K562 (cell line): ENCODE results near the gene PGAP3. TPM values are rescaled to one million over a fixed set of nuclear protein-coding genes. Genes with fewer than 3 reads are reported as not detected.

Experiments used
- ATAC-seq: fragments of 200-7000 bp; cut with Tn5 transposase; 3 replicates; pipeline ENCODE4 v1.9.1; 2020; ENCODE audit warnings: moderate library complexity
- BruUV-seq: library from RNA; stranded (reverse); fragments of 400-500 nt; replicated peaks from 2 replicates; lab custom pipeline; 2021; lab: Mats Ljungman, UMichigan
- CTCF ChIA-PET: fragments of 300-600 bp; formaldehyde crosslinking; extraction: SDS; loops from one replicate; lab custom pipeline; 2021; ENCODE audit warnings: low intra/inter-chr PET ratio; lab: Yijun Ruan, JAX
- POLR2A ChIA-PET: fragments of 300-600, 350-650 bp; sonication (Branson Sonifier 250); formaldehyde crosslinking; extraction: SDS; loops from one replicate; lab custom pipeline; 2021; ENCODE audit warnings: antibody characterized with exemption, inconsistent platforms; lab: Yijun Ruan, JAX
- DNase-seq, 4 experiments: peaks; one replicate each; pipeline versions ENCODE4 v3.0.0 to v3.0.0-alpha.2; 2011 to 2018; ENCODE audit warnings: low spot score in 3 of 4, mixed read lengths in 3 of 4; ENCODE audit errors: extremely low read depth in 1 of 4
- FAIRE-seq: peaks from 2 replicates; lab custom pipeline; 2011; peaks lifted over from hg19 to GRCh38; lab: Jason Lieb, UNC
- H2AFZ ChIP-seq: 2 replicates; pipeline ENCODE4 v1.6.0; 2011; ENCODE audit warnings: low read depth, low read length, control low read depth, inconsistent platforms
- H3K27ac ChIP-seq: fragments of 200-600 bp; 3 replicates; pipeline ENCODE4 v1.8.0; 2011; ENCODE audit warnings: low read depth, mild to moderate bottlenecking, control low read depth, inconsistent platforms, low read length, moderate library complexity, mixed read lengths; ENCODE audit errors: extremely low read depth
- H3K27me3 ChIP-seq, 2 experiments: fragments of 300-600 bp in 1 of 2; 2 replicates in 1 of 2; 3 replicates in 1 of 2; pipeline versions ENCODE4 v1.6.0 to v1.8.0; 2011; ENCODE audit warnings: inconsistent platforms in 2 of 2, low read length in 2 of 2, mild to moderate bottlenecking in 1 of 2, mixed read lengths in 1 of 2, moderate library complexity in 1 of 2; ENCODE audit not compliant: control insufficient read depth in 2 of 2, insufficient read depth in 2 of 2
- H3K36me3 ChIP-seq: fragments of 300-600 bp; 3 replicates; pipeline ENCODE4 v1.8.0; 2011; ENCODE audit warnings: mild to moderate bottlenecking, low read length, inconsistent platforms; ENCODE audit not compliant: control insufficient read depth, insufficient read depth
- H3K4me1 ChIP-seq, 2 experiments: fragments of 200-600 bp in 1 of 2; replicated peaks in 1 of 2; 2 replicates in 1 of 2; 3 replicates in 1 of 2; pipeline versions ENCODE4 v1.5.1 to v1.8.0; 2011; ENCODE audit warnings: inconsistent platforms in 2 of 2, low read length in 2 of 2, mild to moderate bottlenecking in 1 of 2, mixed read lengths in 1 of 2, moderate library complexity in 1 of 2; ENCODE audit not compliant: control insufficient read depth in 2 of 2, insufficient read depth in 2 of 2
- H3K4me2 ChIP-seq: 2 replicates; pipeline ENCODE4 v1.6.1; 2011; ENCODE audit warnings: low read length, control low read depth, inconsistent platforms, mixed read lengths; ENCODE audit not compliant: insufficient read depth
- H3K4me3 ChIP-seq: fragments of 200-600 bp; sonication (generic), shearing (Covaris generic); 2 replicates; pipeline ENCODE4 v1.5.1; 2016; ENCODE audit warnings: control low read depth, inconsistent platforms
- H3K79me2 ChIP-seq: fragments of 200-600 bp; 3 replicates; pipeline ENCODE4 v1.8.0; 2011; ENCODE audit warnings: low read length, inconsistent platforms; ENCODE audit not compliant: control insufficient read depth, insufficient read depth
- H3K9ac ChIP-seq, 2 experiments: 2 replicates each; pipeline versions ENCODE4 v1.6.0 to v1.6.1; 2011; ENCODE audit warnings: low read depth in 2 of 2, low read length in 2 of 2, control low read depth in 1 of 2, inconsistent platforms in 1 of 2, mild to moderate bottlenecking in 1 of 2, mixed read lengths in 1 of 2; ENCODE audit not compliant: insufficient read depth in 1 of 2
- H3K9me1 ChIP-seq: one replicate; pipeline ENCODE4 v1.6.0; 2011; ENCODE audit warnings: inconsistent platforms, mild to moderate bottlenecking, low read length, moderate library complexity; ENCODE audit not compliant: control insufficient read depth, insufficient read depth
- H3K9me3 ChIP-seq: replicated peaks from 2 replicates; pipeline ENCODE4 v1.5.1; 2011; ENCODE audit warnings: low read depth, low read length, inconsistent platforms; ENCODE audit not compliant: control insufficient read depth, insufficient read depth
- H4K20me1 ChIP-seq: replicated peaks from 2 replicates; pipeline ENCODE4 v1.6.1; 2011; ENCODE audit warnings: low read length, inconsistent platforms, mixed read lengths; ENCODE audit not compliant: control insufficient read depth, insufficient read depth
- C11orf30 ChIP-seq: fragments of 450-650 bp; IDR thresholded peaks from 2 replicates; pipeline ENCODE4 v1.6.1; 2016; ENCODE audit warnings: low read depth, mild to moderate bottlenecking
- ELF1 ChIP-seq: fragments of 200-800 bp; sonication (Bioruptor generic); IDR thresholded peaks from 2 replicates; pipeline ENCODE4 v1.6.1; 2016; ENCODE audit warnings: missing genetic modification characterization, missing compliant biosample characterization
- EZH2 ChIP-seq: IDR thresholded peaks from 2 replicates; pipeline ENCODE4 v1.6.1; 2012; ENCODE audit warnings: low read depth, mild to moderate bottlenecking, inconsistent platforms, low read length, borderline replicate concordance
- HDAC8 ChIP-seq: fragments of 450-650 bp; IDR thresholded peaks from 2 replicates; pipeline ENCODE4 v1.6.1; 2016; ENCODE audit warnings: mild to moderate bottlenecking, missing genetic modification characterization, moderate library complexity, missing compliant biosample characterization
- HNRNPL ChIP-seq: fragments of 200-400 bp; formaldehyde crosslinking; IDR thresholded peaks from 2 replicates; pipeline ENCODE4 v1.6.1; 2017; ENCODE audit warnings: low read depth, mild to moderate bottlenecking, low read length
- PHB ChIP-seq: fragments of 250-450 bp; sonication (Bioruptor Pico); IDR thresholded peaks from 2 replicates; pipeline ENCODE4 v1.5.0; 2021
- POLR2G ChIP-seq: fragments of 200-400 bp; formaldehyde crosslinking; IDR thresholded peaks from 2 replicates; pipeline ENCODE4 v1.6.1; 2017; ENCODE audit warnings: low read depth, mild to moderate bottlenecking, antibody characterized with exemption, low read length, moderate library complexity
- POLR3A ChIP-seq: IDR thresholded peaks from 2 replicates; pipeline ENCODE4 v1.6.1; 2011; ENCODE audit warnings: borderline replicate concordance, mild to moderate bottlenecking, moderate library complexity; ENCODE audit not compliant: insufficient read length, insufficient read depth; ENCODE audit errors: extremely low read depth
- U2AF1 ChIP-seq: fragments of 200-400 bp; formaldehyde crosslinking; optimal IDR thresholded peaks from 2 replicates; pipeline ENCODE3; 2017; ENCODE audit warnings: mild to moderate bottlenecking, low read depth, low read length, moderate library complexity
- ZNF655 ChIP-seq: fragments of 250-450 bp; sonication (Bioruptor Pico); IDR thresholded peaks from 2 replicates; pipeline ENCODE4 v1.5.0; 2021
- WGBS: fragments of 100-300 bp; shearing (Covaris generic); methylation state at CpG from one replicate; pipeline ENCODE4 v1.1.6; 2016; ENCODE audit warnings: low coverage, mixed read lengths; ENCODE audit not compliant: insufficient coverage; ENCODE audit errors: missing lambda C conversion rate; 5-methylcytosine and 5-hydroxymethylcytosine counted together
- in situ Hi-C: fragments of 300-500 bp; cut with MboI; formaldehyde crosslinking; loops from 4 replicates; pipeline ENCODE4 v1.15.0; 2018; ENCODE audit warnings: inconsistent platforms, mixed read lengths
- intact Hi-C: fragments of 100-400 bp; cut with micrococcal nuclease; formaldehyde crosslinking; loops from 2 replicates; pipeline ENCODE4 v1.14.2; 2022
- polyA plus RNA-seq, 8 experiments: library from polyadenylated mRNA; depleted of rRNA in 4 of 8; stranded (reverse) in 5 of 8; unstranded in 3 of 8; fragments of >200 nt; fragmentation: Nextera tagmentation in 2 of 8; fragmentation: Illumina TruSeq in 1 of 8; extraction: Ambion mirVana in 2 of 8; extraction: Trizol in 1 of 8; gene quantifications; 2 replicates each; pipeline versions ENCODE4 v1.2.1 to v1.2.3, GENCODE V29; 2011 to 2014; ENCODE audit warnings: inconsistent platforms in 1 of 8, missing spikeins in 1 of 8
- total RNA-seq, 7 experiments: library from RNA; depleted of rRNA in 6 of 7; stranded (reverse); fragments of >200 nt in 6 of 7; fragmentation: Illumina TruSeq in 2 of 7; extraction: Trizol in 2 of 7; gene quantifications; 2 replicates each; pipeline versions ENCODE4 v1.2.1 to v1.2.3, GENCODE V29; 2011 to 2021; ENCODE audit warnings: low replicate concordance in 1 of 7

PGAP3 gene
- total and polyA plus RNA-seq, 9 of the 15 experiments (the other 6 are each of a cell fraction or from before 2014, with no cell fraction given) = 0.38 to 9.4 (median 4.5) TPM

- no TSS peak for BruUV-seq
- no peaks in the 10 kb centered on the region for H3K27me3 ChIP-seq
- TF ChIP-seq POLR2G (no peak), U2AF1 (no peak), C11orf30 (no peak), EZH2 (no peak), PHB (no peak), HNRNPL (no peak), ELF1 (tag) (no peak), POLR3A (no peak), ZNF655 (CRISPR knock-in tag) (no peak), HDAC8 (tag) (no peak)
- no peaks in the 10 kb centered on the region for H3K9me1 ChIP-seq
- H3K4me1 ChIP-seq = peaks cover 1 to 44% of the 10 kb centered on the region in 2 experiments; a peak in 2 of 5 replicates
- 77% methylated on average over 5 of the region's 72 CpGs for WGBS
- no peaks in the 10 kb centered on the region for H3K9me3 ChIP-seq
- no peak overlapping the region for H3K4me3 ChIP-seq
- in situ Hi-C loops (no loop called here), intact Hi-C loops (no loop called here)
- H3K4me2 ChIP-seq = no peak overlapping the region
- H3K27ac ChIP-seq = no peak overlapping the region
- ATAC-seq = no peak
- no peaks in the 10 kb centered on the region for H3K36me3 ChIP-seq
- H3K79me2 ChIP-seq = no peaks in the 10 kb centered on the region
- no peaks in the 10 kb centered on the region for H4K20me1 ChIP-seq
- ChIA-PET POLR2A (interaction anchor here (0.8 to 1.6 kb wide), 3 partner anchors 10 to 95 kb away, joined by 3 to 7 read pairs (median 4); no protein-coding TSS in a partner anchor), CTCF (no interaction called here)
- no peak for DNase-seq
- H3K9ac ChIP-seq = 0 out of 4 replicates have a peak overlapping the region, but pooled peaks of 1 of the 2 experiments have one; percentile 76
- no peak for FAIRE-seq
- H2AFZ ChIP-seq = no peak overlapping the region
These were observed 60.7 kb downstream of the PGAP3 start for GRCh38 chr17:39627047-39627711.
